GOT3 (cell line): ENCODE measurements around the gene CYP19A1.

Experiments
- DNase-seq: peaks from one replicate; lab custom pipeline; 2025; ENCODE audit warnings: mixed read lengths; lab: John Stamatoyannopoulos, UW

Gene CYP19A1

GRCh38 chr15:51183076-51183475 is 155.3 kb downstream of the CYP19A1 start:
- DNase-seq = no peak

GRCh38 chr15:51181905-51182304 is 156.5 kb downstream of the CYP19A1 start:
- no peak for DNase-seq

GRCh38 chr15:51181221-51181620 is 157.2 kb downstream of the CYP19A1 start:
- DNase-seq = no peak

GRCh38 chr15:51180534-51180933 is 157.9 kb downstream of the CYP19A1 start:
- no peak for DNase-seq

- no peak for DNase-seq
Observed at GRCh38 chr15:51180011-51180410, 158.4 kb downstream of the CYP19A1 start.

- DNase-seq = no peak
Observed at GRCh38 chr15:51172193-51172592, 166.2 kb downstream of the CYP19A1 start.

GRCh38 chr15:51171634-51171932 is 166.8 kb downstream of the CYP19A1 start:
- DNase-seq = no peak

- no peak for DNase-seq
Observed at GRCh38 chr15:51170882-51171633, 167.3 kb downstream of the CYP19A1 start.

GRCh38 chr15:51168700-51169099 is 169.7 kb downstream of the CYP19A1 start:
- DNase-seq = no peak

- no peak for DNase-seq
Observed at GRCh38 chr15:51163843-51164242, 174.6 kb downstream of the CYP19A1 start.

- no peak for DNase-seq
Observed at GRCh38 chr15:51162865-51163762, 175.3 kb downstream of the CYP19A1 start.

GRCh38 chr15:51161491-51162220 is 176.7 kb downstream of the CYP19A1 start:
- DNase-seq = no peak

GRCh38 chr15:51160484-51160883 is 177.9 kb downstream of the CYP19A1 start:
- DNase-seq = no peak
